Left lung (tissue), 10 donors: ENCODE measurements around the gene KCTD6. TPM values are rescaled to one million over a fixed set of nuclear protein-coding genes. Genes with fewer than 3 reads are reported as not detected.
A peak's percentile ranks its signal among the peaks of the same experiment; 100 is the strongest.
"Not testable (repeated sequence)": the region's sequence is repeated elsewhere in the genome, so short reads cannot be mapped to it uniquely, and the experiment has no call there.

Source experiments
- ATAC-seq: fragments of 200-7000 bp; cut with Tn5 transposase; one replicate; pipeline ENCODE4 v1.9.1; 2020; ENCODE audit warnings: moderate library complexity
- DNase-seq, 4 donors: peaks; one replicate each; pipeline ENCODE4 v3.0.0-alpha.2; 2013 to 2020
- H3K27ac ChIP-seq, 2 donors: fragments of 200-600 bp; sonication (generic) in 1 of 2; one replicate each; pipeline versions ENCODE4 v1.5.0 to v1.8.0; 2020 to 2021
- H3K27me3 ChIP-seq, 2 donors: fragments of 200-600 bp; sonication (generic) in 1 of 2; one replicate each; pipeline versions ENCODE4 v1.5.0 to v1.8.0; 2020 to 2021
- H3K36me3 ChIP-seq, 2 donors: fragments of 200-600 bp; sonication (generic) in 1 of 2; one replicate each; pipeline versions ENCODE4 v1.5.0 to v1.8.0; 2020 to 2021
- H3K4me1 ChIP-seq, 2 donors: fragments of 200-600 bp; one replicate each; pipeline ENCODE4 v1.8.0; 2021
- H3K4me3 ChIP-seq, 2 donors: fragments of 200-600 bp; sonication (generic) in 1 of 2; one replicate each; pipeline versions ENCODE4 v1.5.0 to v1.8.0; 2020 to 2021; ENCODE audit warnings: mild to moderate bottlenecking in 1 of 2
- H3K9me3 ChIP-seq, 2 donors: fragments of 200-600 bp; sonication (generic) in 1 of 2; one replicate each; pipeline versions ENCODE4 v1.5.0 to v1.8.0; 2020 to 2021
- intact Hi-C, 2 donors: fragments of 100-400 bp; cut with DNase I; formaldehyde crosslinking; loops; one replicate each; pipeline versions ENCODE4 v1.11.2 to v1.14.2; 2022
- polyA plus RNA-seq, 6 donors: library from polyadenylated mRNA; unstranded; fragments of 120-200 nt; gene quantifications; one replicate each; pipeline ENCODE4 v1.2.1, GENCODE V29; 2013; ENCODE audit not compliant: insufficient read length in 6 of 6
- total RNA-seq, 2 donors: library from RNA; stranded (reverse); fragmentation: NEBNext Ultra II Directional; extraction: Animal tissue kit (Norgen Biotek cat#: 25700); gene quantifications; one replicate each; pipeline ENCODE4 v1.2.1, GENCODE V29; 2021
- TF ChIP-seq, protein P1 (sequence below), 2 donors: fragments of 200-600 bp; sonication (generic) in 1 of 2; IDR thresholded peaks; one replicate each; pipeline versions ENCODE4 v1.5.0 to v1.8.0; 2021; ENCODE audit warnings: antibody characterized with exemption in 2 of 2
- donor health status: DM: no; HTN: yes; CAD: no.
- donor health status: DM: no; HTN: no; CAD: no.

The KCTD6 gene
- total and polyA plus RNA-seq, 8 donors: 8.1 to 19.2 (median 16.8) TPM

DNA sequence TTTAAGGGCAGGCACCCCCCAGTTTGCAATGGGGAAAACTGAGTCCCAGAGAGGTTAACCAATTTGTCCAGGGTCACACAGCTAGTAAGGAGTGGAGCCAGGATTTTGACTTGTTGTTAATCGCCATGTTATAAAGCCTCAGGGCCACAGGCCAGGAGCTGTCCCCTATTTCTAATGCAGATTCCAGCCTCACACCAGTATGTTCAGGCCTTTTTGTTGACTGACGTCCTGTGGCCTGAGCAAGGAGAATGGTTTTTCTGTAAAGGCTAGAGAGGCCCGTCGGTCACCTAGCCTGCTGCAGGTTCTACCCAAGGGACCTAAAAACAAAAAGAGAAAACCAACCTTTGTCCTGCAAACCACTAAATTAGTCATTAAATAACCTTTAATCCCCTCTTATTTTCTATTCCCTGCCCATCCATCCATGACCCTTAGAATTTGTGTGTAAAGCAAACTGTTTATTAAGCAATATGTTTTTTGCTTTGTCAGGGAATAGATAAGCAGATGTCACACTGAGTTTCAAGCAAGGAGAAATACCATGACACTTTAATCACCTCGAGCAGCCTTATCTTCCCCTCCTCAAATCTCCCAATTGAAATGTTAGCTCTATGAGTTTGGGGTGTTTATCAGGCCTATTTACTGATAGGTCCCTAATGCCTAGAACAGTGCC lies 31.0 kb downstream of the KCTD6 start:
- ATAC-seq: no peak
- no peak overlapping the region for H3K27ac ChIP-seq
- intact Hi-C loops: no loop called here

DNA sequence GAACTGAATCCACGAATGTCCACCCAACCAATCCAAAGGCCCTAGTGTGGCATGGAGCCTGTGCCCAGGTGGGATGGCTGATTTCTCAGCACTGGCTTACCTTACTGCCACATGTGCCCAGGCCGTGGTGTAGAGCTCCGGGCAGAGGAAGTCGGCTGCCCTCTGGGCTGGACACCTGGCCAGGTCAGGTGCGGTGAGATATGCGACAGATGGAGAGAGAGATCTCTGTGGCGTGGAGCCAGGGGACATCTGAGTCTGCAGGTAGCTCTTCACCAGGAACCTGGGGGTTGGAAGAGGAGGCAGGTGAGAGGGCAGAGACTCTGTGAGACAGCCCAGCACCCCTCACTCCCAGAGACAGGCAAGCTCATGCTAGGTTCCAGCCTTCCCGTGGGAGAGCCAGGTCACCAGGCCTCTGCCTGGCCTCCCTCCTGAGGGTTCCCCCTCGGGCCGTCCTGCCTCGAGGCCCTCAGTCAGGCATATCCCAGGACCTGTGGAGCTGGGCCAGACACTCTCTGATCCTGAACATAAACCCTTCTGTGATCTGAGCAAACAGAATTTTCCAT lies 32.5 kb downstream of the KCTD6 start:
- no peak overlapping the region for H3K27ac ChIP-seq
- H3K9me3 ChIP-seq: no peaks in the 10 kb centered on the region
- TF ChIP-seq, protein P1, sequence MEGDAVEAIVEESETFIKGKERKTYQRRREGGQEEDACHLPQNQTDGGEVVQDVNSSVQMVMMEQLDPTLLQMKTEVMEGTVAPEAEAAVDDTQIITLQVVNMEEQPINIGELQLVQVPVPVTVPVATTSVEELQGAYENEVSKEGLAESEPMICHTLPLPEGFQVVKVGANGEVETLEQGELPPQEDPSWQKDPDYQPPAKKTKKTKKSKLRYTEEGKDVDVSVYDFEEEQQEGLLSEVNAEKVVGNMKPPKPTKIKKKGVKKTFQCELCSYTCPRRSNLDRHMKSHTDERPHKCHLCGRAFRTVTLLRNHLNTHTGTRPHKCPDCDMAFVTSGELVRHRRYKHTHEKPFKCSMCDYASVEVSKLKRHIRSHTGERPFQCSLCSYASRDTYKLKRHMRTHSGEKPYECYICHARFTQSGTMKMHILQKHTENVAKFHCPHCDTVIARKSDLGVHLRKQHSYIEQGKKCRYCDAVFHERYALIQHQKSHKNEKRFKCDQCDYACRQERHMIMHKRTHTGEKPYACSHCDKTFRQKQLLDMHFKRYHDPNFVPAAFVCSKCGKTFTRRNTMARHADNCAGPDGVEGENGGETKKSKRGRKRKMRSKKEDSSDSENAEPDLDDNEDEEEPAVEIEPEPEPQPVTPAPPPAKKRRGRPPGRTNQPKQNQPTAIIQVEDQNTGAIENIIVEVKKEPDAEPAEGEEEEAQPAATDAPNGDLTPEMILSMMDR (IDR thresholded peaks at IDR 0.05): no peak
- intact Hi-C loops: no loop called here
- H3K36me3 ChIP-seq: no peaks in the 10 kb centered on the region
- ATAC-seq (no peak), DNase-seq (no peak)
- H3K27me3 ChIP-seq: no peaks in the 10 kb centered on the region
- H3K4me1 ChIP-seq: peaks cover 5 to 18% of the 10 kb centered on the region in 2 donors
- H3K4me3 ChIP-seq: no peak overlapping the region

More for the DNA sequence above, 31.0 kb downstream of the KCTD6 start:
- H3K36me3 ChIP-seq: no peaks in the 10 kb centered on the region
- peaks cover 0 to 13% of the 10 kb centered on the region in 2 donors for H3K4me1 ChIP-seq
- no peaks in the 10 kb centered on the region for H3K9me3 ChIP-seq
- TF ChIP-seq, protein P1 (IDR thresholded peaks at IDR 0.05): no peak
- no peak for DNase-seq
- H3K4me3 ChIP-seq: no peak overlapping the region
- no peaks in the 10 kb centered on the region for H3K27me3 ChIP-seq

DNA sequence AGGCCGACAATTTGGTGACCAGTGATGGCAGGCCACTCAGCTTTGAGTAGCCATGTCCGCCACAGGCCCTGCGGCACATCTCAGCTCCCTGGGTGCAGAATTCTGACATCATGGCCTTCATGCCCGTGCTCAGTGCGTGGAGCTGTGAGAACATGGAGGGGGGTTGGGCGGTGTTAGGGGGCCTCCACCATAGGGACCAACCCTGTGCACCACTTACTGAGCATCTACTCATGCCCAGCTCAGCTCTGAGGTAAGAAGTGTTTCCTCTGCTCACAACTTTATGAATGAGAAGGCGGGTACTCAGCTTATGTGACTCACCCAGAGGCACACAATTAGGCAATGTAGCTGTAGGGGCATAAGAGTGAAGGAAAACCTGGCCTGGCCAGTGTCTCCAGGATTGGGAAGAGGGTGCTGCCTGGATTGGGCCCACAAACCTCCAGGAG lies 34.6 kb downstream of the KCTD6 start:
- peak; percentile 86 for ATAC-seq
- no peaks in the 10 kb centered on the region for H3K36me3 ChIP-seq
- no peak for DNase-seq

DNA sequence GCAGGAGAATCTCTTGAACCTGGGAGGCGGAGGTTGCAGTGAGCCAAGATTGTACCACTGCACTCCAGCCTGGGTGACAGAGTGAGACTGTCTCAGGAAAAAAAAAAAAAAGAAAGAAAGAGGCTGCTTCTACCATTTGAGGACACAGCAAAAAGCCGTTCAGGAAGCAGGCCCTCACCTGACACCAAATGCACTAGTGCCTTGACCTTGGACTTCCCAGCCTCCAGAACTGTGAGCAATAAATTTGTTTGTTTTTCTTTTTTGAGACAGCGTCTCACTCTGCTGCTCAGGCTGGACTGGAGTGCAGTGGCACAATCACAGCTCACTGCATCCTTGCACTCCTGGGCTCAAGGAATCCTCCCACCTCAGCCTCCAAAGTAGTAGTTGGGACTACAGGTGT lies 35.5 kb downstream of the KCTD6 start:
- H3K36me3 ChIP-seq, ATAC-seq, intact Hi-C loops, H3K27me3 ChIP-seq, H3K27ac ChIP-seq, DNase-seq, H3K4me3 ChIP-seq, H3K9me3 ChIP-seq: not testable (repeated sequence)
- peaks cover 5 to 19% of the 10 kb centered on the region in 2 donors for H3K4me1 ChIP-seq

More for the DNA sequence above, 34.6 kb downstream of the KCTD6 start:
- Histone ChIP-seq H3K9me3 (no peaks in the 10 kb centered on the region), H3K27me3 (no peaks in the 10 kb centered on the region), H3K4me3 (no peak overlapping the region), H3K27ac (no peak overlapping the region), H3K4me1 (peaks cover 5 to 18% of the 10 kb centered on the region in 2 donors)
- intact Hi-C loops: no loop called here
- TF ChIP-seq, protein P1 (IDR thresholded peaks at IDR 0.05): no peak

DNA sequence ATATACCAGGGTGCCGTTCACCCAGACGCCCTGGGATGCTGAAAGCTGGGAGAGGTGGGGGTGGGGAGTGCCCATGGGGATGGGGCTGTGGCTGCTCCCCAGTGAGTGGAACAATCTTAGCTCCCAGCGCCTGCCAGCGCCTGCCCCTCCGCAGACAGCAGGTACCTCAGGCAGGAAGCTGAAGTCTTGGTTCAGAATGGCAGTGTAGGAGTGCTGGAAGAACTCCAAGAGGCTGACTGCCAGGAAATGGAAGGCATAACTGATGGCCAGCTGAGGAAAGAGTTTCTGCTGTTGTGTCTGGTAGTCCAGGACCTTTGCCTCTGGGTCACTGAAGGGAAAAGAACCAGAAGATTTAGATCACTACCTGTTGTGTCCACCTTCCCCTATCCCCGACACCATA lies 36.7 kb downstream of the KCTD6 start:
- H3K4me1 ChIP-seq: peaks cover 5 to 24% of the 10 kb centered on the region in 2 donors
- no peaks in the 10 kb centered on the region for H3K9me3 ChIP-seq
- DNase-seq: peak in 2 of 4 donors; percentile 31 to 56
- H3K4me3 ChIP-seq: no peak overlapping the region
- no peak overlapping the region for H3K27ac ChIP-seq
- intact Hi-C loops: no loop called here
- H3K36me3 ChIP-seq: no peaks in the 10 kb centered on the region
- H3K27me3 ChIP-seq: no peaks in the 10 kb centered on the region
- ATAC-seq: peak; percentile 41
- TF ChIP-seq, protein P1 (IDR thresholded peaks at IDR 0.05): no peak
